ENCODE results near the gene PA2G4. TPM values are rescaled to one million over a fixed set of nuclear protein-coding genes. Genes with fewer than 3 reads are reported as not detected.

Gene PA2G4
- total and polyA plus RNA-seq, 4 donors: 56.8 to 148 (median 68.6) TPM

GRCh38 chr12:56154246-56154771 lies 50.0 kb downstream of the PA2G4 start:
- WGBS: 100% methylated on average over 1 of the region's 1 CpG
- no peak for DNase-seq (ENCODE audit: low spot score)
- peaks cover 9 to 43% (median 33%) of the 10 kb centered on the region in 4 donors for H3K4me1 ChIP-seq (ENCODE audit: control insufficient read depth in 4 of 4, insufficient read depth in 4 of 4, low read length in 3 of 4)
- H3K36me3 ChIP-seq (ENCODE audit: control insufficient read depth in 4 of 4, insufficient read depth in 3 of 4, low read depth in 1 of 4, low read length in 3 of 4): no peaks in the 10 kb centered on the region
- H3K27ac ChIP-seq (ENCODE audit: low read depth in 1 of 2, low read length in 2 of 2): no peak overlapping the region
- no peaks in the 10 kb centered on the region for H3K9me3 ChIP-seq (ENCODE audit: control insufficient read depth in 4 of 4, low read length in 3 of 4)
- H3K4me3 ChIP-seq (ENCODE audit: low read depth in 1 of 3, low read length in 3 of 3): no peak overlapping the region
- H3K9ac ChIP-seq (ENCODE audit: low read depth in 1 of 2, low read length in 2 of 2): no peak overlapping the region
- TF ChIP-seq SP1 (IDR thresholded peaks at IDR 0.05) (no peak), MAX (IDR thresholded peaks at IDR 0.05) (no peak), JUND (IDR thresholded peaks at IDR 0.05) (no peak), EGR1 (IDR thresholded peaks at IDR 0.05; ENCODE audit: low read depth in 2 of 2) (no peak), TAF1 (conservative IDR thresholded peaks at IDR 0.05) (no peak), ZBTB33 (IDR thresholded peaks at IDR 0.05) (no peak), REST (IDR thresholded peaks at IDR 0.05) (no peak), ATF3 (IDR thresholded peaks at IDR 0.05) (no peak), YY1 (IDR thresholded peaks at IDR 0.05) (no peak), RXRA (IDR thresholded peaks at IDR 0.05) (no peak), HNF4G (IDR thresholded peaks at IDR 0.05) (no peak)
- H3K27me3 ChIP-seq (ENCODE audit: control insufficient read depth in 4 of 4, insufficient read depth in 4 of 4, low read length in 3 of 4): no peaks in the 10 kb centered on the region

- peaks cover 0 to under 1% (median under 1%) of the 10 kb centered on the region in 4 donors for H3K36me3 ChIP-seq (ENCODE audit: control insufficient read depth in 4 of 4, insufficient read depth in 3 of 4, low read depth in 1 of 4, low read length in 3 of 4)
- TF ChIP-seq RXRA (IDR thresholded peaks at IDR 0.05) (no peak), GABPA (IDR thresholded peaks at IDR 0.05 in 1 of 2, conservative IDR thresholded peaks at IDR 0.05 in 1 of 2) (no peak), MAX (IDR thresholded peaks at IDR 0.05) (no peak), FOXA1 (IDR thresholded peaks at IDR 0.05) (no peak), SP1 (IDR thresholded peaks at IDR 0.05) (no peak), HNF4G (IDR thresholded peaks at IDR 0.05) (no peak), ATF3 (IDR thresholded peaks at IDR 0.05) (no peak), ZBTB33 (IDR thresholded peaks at IDR 0.05) (no peak), FOXA2 (IDR thresholded peaks at IDR 0.05) (no peak), REST (IDR thresholded peaks at IDR 0.05) (no peak), RAD21 (IDR thresholded peaks at IDR 0.05) (no peak), CTCF (IDR thresholded peaks at IDR 0.05; ENCODE audit: low read depth, low read length, missing input control) (no peak), YY1 (IDR thresholded peaks at IDR 0.05) (no peak)
Observed at GRCh38 chr12:56154818-56155217, 50.5 kb downstream of the PA2G4 start.

More at GRCh38 chr12:56154818-56155217, 50.5 kb downstream of the PA2G4 start:
- H3K4me3 ChIP-seq (ENCODE audit: low read depth in 1 of 3, low read length in 3 of 3): no peak overlapping the region
- 89% methylated on average over 5 of the region's 5 CpGs for WGBS
- H3K9me3 ChIP-seq (ENCODE audit: control insufficient read depth in 4 of 4, low read length in 3 of 4): no peaks in the 10 kb centered on the region
- no peak overlapping the region for H3K27ac ChIP-seq (ENCODE audit: low read depth in 1 of 2, low read length in 2 of 2)
- H3K9ac ChIP-seq (ENCODE audit: low read depth in 1 of 2, low read length in 2 of 2): no peak overlapping the region
- H3K27me3 ChIP-seq (ENCODE audit: control insufficient read depth in 4 of 4, insufficient read depth in 4 of 4, low read length in 3 of 4): no peaks in the 10 kb centered on the region
- H3K4me1 ChIP-seq (ENCODE audit: control insufficient read depth in 4 of 4, insufficient read depth in 4 of 4, low read length in 3 of 4): peaks cover 9 to 49% (median 37%) of the 10 kb centered on the region in 4 donors
- DNase-seq (ENCODE audit: low spot score): no peak

Data from liver (tissue), 9 donors.